Measurements from ENCODE around the gene DAPK1. TPM values are rescaled to one million over a fixed set of nuclear protein-coding genes. Genes with fewer than 3 reads are reported as not detected.

Gene DAPK1
- total and polyA plus RNA-seq, 10 of the 15 experiments (the other 5 are each of a cell fraction or from before 2014, with no cell fraction given) = 8.2 to 94.7 (median 51.6) TPM

GRCh38 chr9:87618931-87619330 is 121.3 kb downstream of the DAPK1 start:
- Histone ChIP-seq H3K79me2 (ENCODE audit: control insufficient read depth, insufficient read depth, low read length) (no peaks in the 10 kb centered on the region), H3K27ac (ENCODE audit: control insufficient read depth, insufficient read depth) (no peak overlapping the region), H3K9ac (ENCODE audit: control insufficient read depth, insufficient read depth, low read length) (no peak overlapping the region), H3K27me3 (replicated peaks in 1 of 2; ENCODE audit: control insufficient read depth in 2 of 2, insufficient read depth in 2 of 2, low read length in 1 of 2) (no peaks in the 10 kb centered on the region), H3K4me3 (no peak overlapping the region), H3K36me3 (ENCODE audit: control insufficient read depth in 2 of 2, insufficient read depth in 2 of 2, low read length in 1 of 2) (peaks cover 2 to 12% of the 10 kb centered on the region in 2 experiments; a peak in 2 of 4 replicates), H3K4me1 (ENCODE audit: control insufficient read depth, insufficient read depth, low read length) (peaks cover 10% of the 10 kb centered on the region), H3K4me2 (ENCODE audit: control insufficient read depth, insufficient read depth) (no peak overlapping the region), H4K20me1 (ENCODE audit: control insufficient read depth, insufficient read depth) (no peaks in the 10 kb centered on the region), H3K9me3 (replicated peaks; ENCODE audit: control insufficient read depth, insufficient read depth, low read length) (no peaks in the 10 kb centered on the region), H2AFZ (ENCODE audit: control insufficient read depth, low read depth, low read length) (no peak overlapping the region)
- in situ Hi-C loops (cut with MboI) (no loop called here), intact Hi-C loops (cut with micrococcal nuclease; ENCODE audit: unreplicated experiment) (no loop called here)
- ChIA-PET POLR2A (no interaction called here), RAD21 (ENCODE audit: unreplicated experiment) (no interaction called here), SMC1A (ENCODE audit: uncharacterized antibody, unreplicated experiment) (interaction anchor here (0.7 kb wide), 1 partner anchor 25 kb away, joined by 3 read pairs; no protein-coding TSS in a partner anchor), CTCF (no interaction called here)
- BruUV-seq (replicated peaks) = no TSS peak
- TF ChIP-seq SMAD1 (IDR thresholded peaks at IDR 0.05; ENCODE audit: low read depth, partially characterized antibody) = no peak
- TF ChIP-seq POLR2A (IDR thresholded peaks at IDR 0.05; ENCODE audit: low read depth, low read length) = no peak
- TF ChIP-seq PKNOX1 (IDR thresholded peaks at IDR 0.05) = no peak
- no peak for TF ChIP-seq REST (IDR thresholded peaks at IDR 0.05; ENCODE audit: low read depth, low read length)
- TF ChIP-seq SMC3 (IDR thresholded peaks at IDR 0.05; ENCODE audit: borderline replicate concordance, low read length) = no peak
- TF ChIP-seq NFYB (IDR thresholded peaks at IDR 0.05; ENCODE audit: insufficient read depth, low read depth, low read length) = no peak
- no peak for TF ChIP-seq FOXM1 (IDR thresholded peaks at IDR 0.05; ENCODE audit: low read depth, low read length)
- TF ChIP-seq EED (IDR thresholded peaks at IDR 0.05; ENCODE audit: low read depth) = no peak
- no peak for TF ChIP-seq SMAD5 (IDR thresholded peaks at IDR 0.05; ENCODE audit: low read depth)
- no peak for TF ChIP-seq JUND (IDR thresholded peaks at IDR 0.05; ENCODE audit: low read depth, low read length)
- no peak for TF ChIP-seq MLLT1 (IDR thresholded peaks at IDR 0.05)
- TF ChIP-seq ETV6 (conservative IDR thresholded peaks at IDR 0.05 in 1 of 2, IDR thresholded peaks at IDR 0.05 in 1 of 2; ENCODE audit: borderline replicate concordance in 1 of 2, low read depth in 1 of 2) = no peak
- TF ChIP-seq NFIC (IDR thresholded peaks at IDR 0.05; ENCODE audit: low read depth, low read length) = no peak
- no peak for TF ChIP-seq TAF1 (IDR thresholded peaks at IDR 0.05; ENCODE audit: borderline replicate concordance, low read depth, low read length)
- WGBS (ENCODE audit: insufficient coverage, insufficient replicate concordance, low lambda C conversion rate, missing lambda C conversion rate) = 82% methylated on average over 3 of the region's 3 CpGs
- DNase-seq (ENCODE audit: low read depth, low spot score) (no peak), ATAC-seq (no peak), FAIRE-seq (no peak)
